22Rv1 (cell line): Measurements from ENCODE around the gene AKR7A2.

Source experiments
- ZFX ChIP-seq: fragments of 450-650 bp; IDR thresholded peaks from 2 replicates; pipeline ENCODE4 v1.6.1; 2017; ENCODE audit warnings: antibody characterized with exemption, borderline replicate concordance
- TF ChIP-seq, protein P1 (sequence below): fragments of 450-650 bp; IDR thresholded peaks from 2 replicates; pipeline ENCODE4 v1.5.1; 2017; ENCODE audit warnings: mild to moderate bottlenecking

GRCh38 chr1:19317126-19317910, 5.4 kb upstream of the AKR7A2 start:
- TF ChIP-seq, protein P1, sequence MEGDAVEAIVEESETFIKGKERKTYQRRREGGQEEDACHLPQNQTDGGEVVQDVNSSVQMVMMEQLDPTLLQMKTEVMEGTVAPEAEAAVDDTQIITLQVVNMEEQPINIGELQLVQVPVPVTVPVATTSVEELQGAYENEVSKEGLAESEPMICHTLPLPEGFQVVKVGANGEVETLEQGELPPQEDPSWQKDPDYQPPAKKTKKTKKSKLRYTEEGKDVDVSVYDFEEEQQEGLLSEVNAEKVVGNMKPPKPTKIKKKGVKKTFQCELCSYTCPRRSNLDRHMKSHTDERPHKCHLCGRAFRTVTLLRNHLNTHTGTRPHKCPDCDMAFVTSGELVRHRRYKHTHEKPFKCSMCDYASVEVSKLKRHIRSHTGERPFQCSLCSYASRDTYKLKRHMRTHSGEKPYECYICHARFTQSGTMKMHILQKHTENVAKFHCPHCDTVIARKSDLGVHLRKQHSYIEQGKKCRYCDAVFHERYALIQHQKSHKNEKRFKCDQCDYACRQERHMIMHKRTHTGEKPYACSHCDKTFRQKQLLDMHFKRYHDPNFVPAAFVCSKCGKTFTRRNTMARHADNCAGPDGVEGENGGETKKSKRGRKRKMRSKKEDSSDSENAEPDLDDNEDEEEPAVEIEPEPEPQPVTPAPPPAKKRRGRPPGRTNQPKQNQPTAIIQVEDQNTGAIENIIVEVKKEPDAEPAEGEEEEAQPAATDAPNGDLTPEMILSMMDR = no peak
- no peak for TF ChIP-seq ZFX
